ENCODE data around the gene SEBOX.

The SEBOX gene

DNA sequence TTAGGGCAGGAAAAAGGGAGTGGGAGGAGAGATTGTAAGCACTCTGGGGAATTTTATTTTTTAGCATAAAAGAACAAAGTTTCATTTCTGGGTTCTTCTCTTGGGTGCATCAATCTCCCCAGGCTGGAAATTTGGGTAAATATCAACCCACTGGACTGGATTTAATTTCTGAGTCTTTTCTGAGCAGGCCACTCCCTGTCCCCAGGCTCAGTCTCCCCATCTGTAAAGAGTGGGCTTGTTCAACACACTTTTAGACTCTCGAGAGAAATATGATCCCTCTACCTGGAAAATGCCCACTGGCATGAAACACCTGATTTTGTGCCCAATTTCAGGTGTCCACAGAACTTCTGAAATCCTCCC, 5.7 kb upstream of the SEBOX start:
- Histone ChIP-seq H4K20me1 (ENCODE audit: control insufficient read depth, insufficient read depth, low read depth, low read length) (no peaks in the 10 kb centered on the region), H3K4me1 (ENCODE audit: control insufficient read depth, low read length) (peaks cover 19% of the 10 kb centered on the region), H3K9me2 (replicated peaks; ENCODE audit: control insufficient read depth, low read length) (no peaks in the 10 kb centered on the region), H3K79me2 (ENCODE audit: control insufficient read depth, low read length) (peaks cover 15% of the 10 kb centered on the region), H3K4me2 (ENCODE audit: low read length) (peak overlapping the region; percentile 75), H3K4me3 (ENCODE audit: low read length) (peak overlapping the region; percentile 92), H3K27ac (ENCODE audit: low read depth, low read length) (no peak overlapping the region), H3K36me3 (ENCODE audit: control insufficient read depth, low read length) (no peaks in the 10 kb centered on the region), H3K27me3 (ENCODE audit: control insufficient read depth, low read length) (no peaks in the 10 kb centered on the region), H3F3A (ENCODE audit: control insufficient read depth, insufficient read depth) (peaks cover 9% of the 10 kb centered on the region), H3K9me3 (ENCODE audit: control insufficient read depth, insufficient read depth, low read length) (no peaks in the 10 kb centered on the region)
- TF ChIP-seq EZH2phosphoT487 (IDR thresholded peaks at IDR 0.05; ENCODE audit: borderline replicate concordance, low read length), result no peak
- TF ChIP-seq, protein P1, sequence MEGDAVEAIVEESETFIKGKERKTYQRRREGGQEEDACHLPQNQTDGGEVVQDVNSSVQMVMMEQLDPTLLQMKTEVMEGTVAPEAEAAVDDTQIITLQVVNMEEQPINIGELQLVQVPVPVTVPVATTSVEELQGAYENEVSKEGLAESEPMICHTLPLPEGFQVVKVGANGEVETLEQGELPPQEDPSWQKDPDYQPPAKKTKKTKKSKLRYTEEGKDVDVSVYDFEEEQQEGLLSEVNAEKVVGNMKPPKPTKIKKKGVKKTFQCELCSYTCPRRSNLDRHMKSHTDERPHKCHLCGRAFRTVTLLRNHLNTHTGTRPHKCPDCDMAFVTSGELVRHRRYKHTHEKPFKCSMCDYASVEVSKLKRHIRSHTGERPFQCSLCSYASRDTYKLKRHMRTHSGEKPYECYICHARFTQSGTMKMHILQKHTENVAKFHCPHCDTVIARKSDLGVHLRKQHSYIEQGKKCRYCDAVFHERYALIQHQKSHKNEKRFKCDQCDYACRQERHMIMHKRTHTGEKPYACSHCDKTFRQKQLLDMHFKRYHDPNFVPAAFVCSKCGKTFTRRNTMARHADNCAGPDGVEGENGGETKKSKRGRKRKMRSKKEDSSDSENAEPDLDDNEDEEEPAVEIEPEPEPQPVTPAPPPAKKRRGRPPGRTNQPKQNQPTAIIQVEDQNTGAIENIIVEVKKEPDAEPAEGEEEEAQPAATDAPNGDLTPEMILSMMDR (IDR thresholded peaks at IDR 0.05; ENCODE audit: low read depth, low read length, poor library complexity, severe bottlenecking), result no peak

DNA sequence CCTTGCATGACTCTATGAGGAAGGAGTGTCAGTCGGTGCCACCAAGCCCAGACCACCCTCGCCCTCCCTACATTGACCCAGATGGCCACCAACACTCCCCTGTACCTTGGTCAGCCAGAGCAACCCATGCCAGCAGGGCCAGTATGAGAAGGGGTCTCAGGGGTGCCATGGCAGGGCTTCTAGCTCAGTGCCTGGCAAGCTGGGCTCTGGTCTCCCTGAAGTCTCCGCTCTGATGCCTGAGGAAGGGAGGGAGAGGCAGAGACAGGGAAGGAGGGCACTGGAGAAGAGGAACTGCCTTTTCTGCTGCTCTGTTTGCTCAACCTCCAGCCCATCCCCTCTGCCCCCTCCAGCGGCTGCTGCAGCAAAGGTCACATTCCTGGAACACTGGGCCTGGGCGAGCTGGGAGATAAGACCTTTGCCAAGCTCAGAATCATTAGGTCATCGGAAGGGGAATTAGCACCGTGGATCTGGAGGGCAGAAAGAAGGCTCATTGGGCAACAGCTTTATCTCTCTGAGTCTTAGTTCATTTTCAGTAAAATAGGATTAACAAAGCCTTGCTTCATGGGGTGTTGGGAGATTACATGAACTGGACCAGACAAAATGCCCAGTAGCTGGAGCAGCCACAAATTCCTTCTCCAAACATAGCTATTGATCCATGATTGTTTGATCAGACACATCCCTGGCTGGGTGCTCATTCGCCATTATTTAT, 5.2 kb upstream of the SEBOX start, which contains the start of gene VTN:
Gene VTN (minus strand): TSS at position 273 of the 709 bp plus-strand sequence. CDS start 104 bp downstream, at position 169.
- Histone ChIP-seq H3K4me1 (ENCODE audit: control insufficient read depth, low read length) (peaks cover 19% of the 10 kb centered on the region), H3K79me2 (ENCODE audit: control insufficient read depth, low read length) (peaks cover 15% of the 10 kb centered on the region), H3K27me3 (ENCODE audit: control insufficient read depth, low read length) (no peaks in the 10 kb centered on the region), H3K9me3 (ENCODE audit: control insufficient read depth, insufficient read depth, low read length) (no peaks in the 10 kb centered on the region), H3K4me3 (ENCODE audit: low read length) (peak within 1 kb of the TSS; percentile 92), H3K4me2 (ENCODE audit: low read length) (peak within 1 kb of the TSS; percentile 75), H3K9me2 (replicated peaks; ENCODE audit: control insufficient read depth, low read length) (no peaks in the 10 kb centered on the region), H3K36me3 (ENCODE audit: control insufficient read depth, low read length) (no peaks in the 10 kb centered on the region), H4K20me1 (ENCODE audit: control insufficient read depth, insufficient read depth, low read depth, low read length) (no peaks in the 10 kb centered on the region), H3K27ac (ENCODE audit: low read depth, low read length) (no peak within 1 kb of the TSS), H3F3A (ENCODE audit: control insufficient read depth, insufficient read depth) (peaks cover 9% of the 10 kb centered on the region)
- TF ChIP-seq, protein P1 (IDR thresholded peaks at IDR 0.05; ENCODE audit: low read depth, low read length, poor library complexity, severe bottlenecking), result no peak
- no peak for TF ChIP-seq EZH2phosphoT487 (IDR thresholded peaks at IDR 0.05; ENCODE audit: borderline replicate concordance, low read length)

DNA sequence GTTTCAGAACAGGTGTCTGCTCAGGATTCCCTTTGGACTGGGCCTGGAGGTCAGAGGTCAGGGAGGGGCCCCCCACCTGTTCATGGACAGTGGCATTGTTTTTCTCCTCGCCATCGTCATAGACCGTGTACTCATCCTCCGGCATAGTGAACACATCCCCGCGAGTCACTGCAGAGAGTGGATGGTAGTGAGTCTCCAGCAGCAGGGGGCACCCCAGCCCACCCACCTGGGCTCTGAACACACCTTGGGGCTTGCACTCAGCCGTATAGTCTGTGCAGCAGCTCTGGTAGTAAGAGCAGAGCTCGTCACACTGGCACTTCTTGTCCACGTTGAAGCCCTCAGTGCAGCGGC, 4.7 kb upstream of the SEBOX start:
- H3K27ac ChIP-seq (ENCODE audit: low read depth, low read length), result no peak overlapping the region
- no peaks in the 10 kb centered on the region for H3K27me3 ChIP-seq (ENCODE audit: control insufficient read depth, low read length)
- peaks cover 19% of the 10 kb centered on the region for H3K4me1 ChIP-seq (ENCODE audit: control insufficient read depth, low read length)
- no peak overlapping the region for H3K4me3 ChIP-seq (ENCODE audit: low read length)
- no peaks in the 10 kb centered on the region for H3K36me3 ChIP-seq (ENCODE audit: control insufficient read depth, low read length)
- no peaks in the 10 kb centered on the region for H4K20me1 ChIP-seq (ENCODE audit: control insufficient read depth, insufficient read depth, low read depth, low read length)
- no peak overlapping the region for H3K4me2 ChIP-seq (ENCODE audit: low read length)
- no peaks in the 10 kb centered on the region for H3K9me2 ChIP-seq (replicated peaks; ENCODE audit: control insufficient read depth, low read length)
- peaks cover 9% of the 10 kb centered on the region for H3F3A ChIP-seq (ENCODE audit: control insufficient read depth, insufficient read depth)
- TF ChIP-seq, protein P1 (IDR thresholded peaks at IDR 0.05; ENCODE audit: low read depth, low read length, poor library complexity, severe bottlenecking), result no peak
- TF ChIP-seq EZH2phosphoT487 (IDR thresholded peaks at IDR 0.05; ENCODE audit: borderline replicate concordance, low read length), result no peak
- no peaks in the 10 kb centered on the region for H3K9me3 ChIP-seq (ENCODE audit: control insufficient read depth, insufficient read depth, low read length)
- peaks cover 15% of the 10 kb centered on the region for H3K79me2 ChIP-seq (ENCODE audit: control insufficient read depth, low read length)

Data from DOHH2 (cell line).